HG03521 (cell line): ENCODE data around the gene KRT7.
"Not testable (repeated sequence)": the region's sequence is repeated elsewhere in the genome, so short reads cannot be mapped to it uniquely, and the experiment has no call there.

ENCODE experiments used
- ATAC-seq: cut with Tn5 transposase; IDR thresholded peaks from one replicate; pipeline ENCODE4 v1.9.1; 2021; ENCODE audit warnings: mild to moderate bottlenecking, moderate library complexity; ENCODE audit not compliant: unreplicated experiment

KRT7 gene

GRCh38 chr12:52277486-52278245 is 44.6 kb downstream of the KRT7 start:
- no peak for ATAC-seq

DNA sequence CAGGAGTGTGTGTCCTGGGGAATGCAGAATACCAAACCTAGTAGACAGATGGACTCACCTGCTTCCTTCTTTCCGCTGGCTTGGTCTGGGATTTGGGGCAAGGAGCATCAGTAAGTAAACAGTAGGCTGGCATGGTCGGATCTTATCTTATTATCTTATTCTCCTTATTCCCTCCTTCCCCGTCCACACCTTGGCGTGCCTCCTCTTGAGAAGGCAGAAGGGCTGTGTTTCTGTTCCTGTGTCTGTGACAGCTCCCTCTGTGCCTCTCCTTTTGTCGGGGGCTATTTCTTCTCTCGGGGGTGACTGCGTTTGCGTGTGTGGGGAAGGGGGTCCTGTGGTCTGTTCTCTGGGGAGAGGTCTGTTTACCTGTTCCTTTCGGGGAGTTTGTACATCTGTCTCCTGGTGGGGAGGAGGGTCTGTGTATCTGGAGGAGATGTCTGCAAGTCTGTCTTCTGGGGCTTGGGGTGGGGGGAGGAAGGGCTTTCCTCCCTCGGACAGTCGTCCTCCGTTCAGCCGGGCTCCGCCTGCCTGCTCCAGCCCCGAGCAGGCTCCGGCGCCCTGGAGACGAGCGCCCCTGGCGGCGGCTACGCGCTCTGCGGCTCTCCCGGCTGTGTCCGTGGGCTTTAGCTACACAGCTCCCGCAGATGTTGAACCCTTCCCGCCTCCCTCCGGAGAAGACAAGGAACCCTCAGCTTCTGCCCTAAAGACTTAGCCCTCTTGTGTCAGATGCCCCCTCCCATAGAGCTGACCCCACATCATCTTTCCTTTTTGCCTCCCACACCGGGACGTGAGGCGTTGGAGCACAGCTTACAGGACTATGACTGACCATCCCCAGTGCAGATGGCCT is 45.8 kb downstream of the KRT7 start:
- ATAC-seq = peak; percentile 83

DNA sequence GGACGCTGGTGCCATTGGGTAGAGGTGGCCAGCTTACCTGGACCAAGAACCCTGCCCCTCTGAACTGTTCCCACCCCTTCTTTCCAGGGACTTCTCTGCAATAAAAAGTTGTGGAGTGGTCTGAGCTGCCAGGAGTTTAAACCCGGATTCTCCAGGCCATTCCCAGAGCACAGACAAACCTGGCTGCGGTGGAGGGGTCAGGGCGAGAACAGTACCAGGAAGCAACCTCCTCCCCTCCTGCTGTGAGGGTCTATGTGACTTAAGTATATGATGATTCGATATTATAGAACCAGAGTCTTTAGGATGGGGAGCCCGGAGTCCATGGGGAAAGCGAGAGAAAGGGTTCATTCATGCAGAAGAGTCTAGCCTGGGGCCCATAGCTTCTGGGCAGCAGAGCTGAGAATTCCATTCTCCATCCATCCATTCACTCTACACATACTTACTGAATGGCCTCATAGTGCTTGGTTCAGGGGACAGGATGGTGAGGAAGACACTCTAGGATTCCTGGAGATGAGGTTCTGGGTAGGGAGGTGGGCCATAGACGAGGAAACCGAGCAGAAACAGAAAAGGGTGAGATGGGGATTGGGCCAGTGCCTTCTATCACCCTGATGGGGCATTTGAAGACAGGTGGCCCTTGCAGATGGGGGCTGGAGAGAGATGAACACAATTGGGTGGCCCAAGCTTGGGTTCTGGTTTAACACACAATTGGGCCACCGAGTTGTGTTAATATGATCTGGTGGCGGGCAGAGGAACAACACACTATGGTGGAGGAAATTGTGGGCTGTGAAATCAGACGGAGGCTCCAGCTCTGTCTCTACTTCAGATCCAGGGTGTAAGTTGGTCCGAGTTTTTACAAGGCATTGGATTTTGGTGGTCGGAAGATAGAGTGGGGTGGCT is 46.6 kb downstream of the KRT7 start:
- no peak for ATAC-seq

DNA sequence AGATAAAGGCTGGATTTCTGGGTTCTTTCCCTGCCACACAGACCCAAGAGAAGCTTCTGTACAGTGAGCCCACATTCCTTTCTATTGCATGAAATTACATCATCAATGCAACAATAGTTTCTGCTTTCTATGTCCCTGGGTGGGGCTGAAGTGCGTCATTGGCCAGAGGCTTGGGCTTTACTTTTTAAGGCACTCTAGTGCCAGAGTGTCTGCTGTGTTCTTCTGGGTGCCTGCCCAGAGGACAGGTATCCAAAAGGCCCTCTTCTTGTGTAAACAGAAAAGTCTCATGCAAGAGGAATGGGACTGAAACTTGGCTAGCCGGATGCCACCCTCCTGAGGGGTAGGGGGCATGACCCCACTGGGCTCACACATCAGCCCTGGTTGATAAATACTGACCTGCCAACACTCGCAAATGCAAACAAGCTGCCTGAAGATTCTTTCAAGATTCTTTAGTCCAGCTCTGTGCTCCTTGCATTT is 47.3 kb downstream of the KRT7 start:
- no peak for ATAC-seq

DNA sequence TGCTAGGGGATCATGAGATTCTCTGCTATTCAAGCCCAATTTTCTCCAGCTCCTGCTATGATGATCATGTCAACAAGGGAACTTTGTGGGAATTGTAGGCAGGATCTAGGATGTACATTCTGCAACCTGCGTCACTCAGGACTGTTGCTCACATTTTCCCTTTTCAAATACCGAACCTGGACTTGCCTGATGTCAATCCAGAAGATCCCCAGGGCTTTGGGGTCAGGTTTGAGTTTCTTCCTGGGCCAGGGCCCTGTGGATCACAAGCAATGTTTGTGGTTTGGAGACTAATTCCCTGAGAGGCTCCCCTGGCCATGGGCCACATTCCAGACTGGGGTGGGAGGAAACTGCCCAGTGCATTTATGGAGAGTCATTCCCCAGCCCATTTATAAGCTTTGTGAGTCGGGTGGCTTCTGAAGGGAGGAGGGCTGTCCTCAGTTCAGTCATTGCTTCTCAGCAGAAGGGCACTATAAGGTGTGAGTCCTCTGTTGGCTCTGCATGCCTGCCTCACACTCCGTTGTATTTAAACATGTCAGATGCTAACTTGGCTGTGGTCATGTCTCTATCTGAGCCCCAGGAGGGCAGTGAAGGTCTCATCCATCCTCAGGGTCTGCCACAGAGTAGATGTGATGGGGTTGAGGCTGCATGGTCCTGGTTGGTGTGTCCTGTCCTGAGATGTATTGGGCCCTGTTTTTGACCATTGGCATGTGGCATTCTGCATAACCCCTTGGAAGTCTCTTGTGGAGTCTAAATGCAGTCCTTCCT is 47.9 kb downstream of the KRT7 start:
- no peak for ATAC-seq

GRCh38 chr12:52284562-52285171 is 51.6 kb downstream of the KRT7 start:
- no peak for ATAC-seq

GRCh38 chr12:52285172-52285745 is 52.2 kb downstream of the KRT7 start:
- ATAC-seq = no peak

DNA sequence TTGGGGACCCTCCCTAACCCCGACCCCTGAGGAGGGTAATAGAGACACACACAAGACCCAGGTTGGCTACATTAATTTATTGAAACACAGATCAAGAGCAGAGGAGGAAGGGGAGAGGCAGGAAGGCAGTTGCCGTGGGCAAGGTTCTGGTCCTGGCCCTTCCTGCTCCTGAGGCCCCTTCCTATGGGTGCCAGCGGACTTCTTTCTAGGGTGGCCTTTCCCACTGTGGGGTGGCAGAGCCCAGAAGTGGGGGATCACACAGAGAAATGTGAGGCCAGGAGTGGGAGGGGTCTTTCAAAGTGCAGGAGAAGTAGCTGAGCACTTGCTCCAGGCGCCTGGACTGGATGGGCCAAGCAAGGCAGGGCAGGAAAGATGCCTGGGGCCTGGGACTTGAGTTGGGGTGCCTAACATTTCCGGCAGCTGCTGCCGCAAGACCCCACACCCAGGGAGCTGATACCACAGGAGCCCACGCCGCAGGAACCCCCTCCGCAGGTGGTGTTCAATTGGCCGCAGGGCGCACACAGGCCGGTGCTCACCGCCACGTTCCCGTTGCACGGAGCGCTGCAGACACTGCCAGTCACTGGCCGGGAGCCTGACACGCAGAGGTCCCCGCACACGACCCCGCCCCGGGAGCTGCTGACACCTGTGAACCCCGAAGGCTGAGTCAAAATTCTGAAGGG is 52.9 kb downstream of the KRT7 start:
- no peak for ATAC-seq

GRCh38 chr12:52286857-52287785 is 54.1 kb downstream of the KRT7 start:
- ATAC-seq = not testable (repeated sequence)

DNA sequence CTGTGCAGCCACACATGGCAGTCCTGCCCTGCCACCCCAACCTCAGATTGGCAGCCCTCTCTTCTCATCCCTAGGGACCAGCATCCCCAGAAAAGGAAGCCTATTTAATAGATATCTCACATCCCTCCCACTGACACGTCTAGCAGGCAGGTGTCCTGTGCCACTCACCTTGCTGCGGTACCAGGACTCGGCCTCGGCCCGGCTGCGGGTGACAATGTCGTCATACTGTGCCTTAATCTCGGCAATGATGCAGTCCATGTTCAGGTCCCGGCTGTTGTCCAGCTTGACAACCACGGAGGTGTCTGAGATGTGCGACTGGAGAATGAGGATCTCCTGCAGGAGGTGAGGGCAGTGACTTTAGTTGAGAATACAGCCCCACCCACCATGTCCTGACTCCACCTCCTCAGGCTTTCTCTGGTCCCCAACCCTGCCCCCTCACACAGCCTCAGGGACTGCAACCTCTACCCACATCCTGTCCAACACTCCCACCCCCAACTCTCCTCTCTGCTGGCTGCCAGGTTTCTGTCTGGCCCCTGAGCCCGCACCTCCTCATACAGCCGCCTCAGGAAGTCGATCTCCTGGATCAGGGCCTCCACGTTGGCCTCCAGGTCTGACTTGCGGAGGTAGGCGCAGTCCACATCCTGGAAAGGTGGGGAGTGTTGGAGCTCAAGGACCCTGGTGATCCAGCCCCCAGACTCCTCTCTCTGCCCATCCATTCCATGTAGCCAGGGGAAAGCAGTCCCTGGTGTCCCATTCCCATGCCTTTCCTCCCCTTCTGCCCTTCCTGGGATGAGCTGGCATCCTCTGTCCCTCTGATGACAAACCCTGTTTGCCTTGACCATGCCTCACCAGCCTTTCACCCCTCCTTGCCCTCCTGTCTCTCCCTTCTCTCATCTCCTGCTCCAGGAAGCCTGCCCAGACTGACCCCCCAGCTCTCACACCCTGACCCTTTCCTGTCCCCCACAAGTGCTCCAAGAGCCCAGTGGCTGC is 55.1 kb downstream of the KRT7 start:
- ATAC-seq = peak; percentile 72

GRCh38 chr12:52290483-52291134 is 57.6 kb downstream of the KRT7 start:
- ATAC-seq = not testable (repeated sequence)

GRCh38 chr12:52291267-52291935 is 58.4 kb downstream of the KRT7 start, which contains the start of gene KRT81:
Gene KRT81, minus strand, starts transcription at chr12:52291534. Its CDS starts 69 bp downstream, at chr12:52291465.
- ATAC-seq = no peak

DNA sequence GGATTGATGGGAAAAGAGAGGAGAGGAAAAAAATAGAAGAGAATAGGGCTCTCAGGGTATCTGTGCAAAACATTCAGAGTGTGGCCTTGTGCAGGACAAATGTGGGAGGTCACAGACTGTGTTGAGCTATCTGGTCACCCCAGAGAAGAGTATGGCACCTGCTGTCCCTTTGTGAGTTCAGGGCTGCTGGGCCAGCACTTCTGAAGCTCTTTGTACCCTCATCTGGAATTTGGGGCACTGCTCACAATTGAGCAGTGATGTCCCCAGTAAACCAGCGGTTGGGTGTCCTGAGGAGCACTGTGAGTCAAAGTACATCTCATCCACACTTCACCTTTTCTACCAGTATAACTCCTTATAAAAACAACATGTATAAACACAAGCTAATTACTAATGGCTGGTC is 60.9 kb downstream of the KRT7 start:
- no peak for ATAC-seq

GRCh38 chr12:52294803-52295202 is 61.8 kb downstream of the KRT7 start:
- ATAC-seq = no peak

- ATAC-seq = no peak
Observed at GRCh38 chr12:52295663-52296062, 62.6 kb downstream of the KRT7 start.
